DMS 273 (cell line): ENCODE data around the gene IZUMO1.
"Not testable (repeated sequence)": the region's sequence is repeated elsewhere in the genome, so short reads cannot be mapped to it uniquely, and the experiment has no call there.

ENCODE experiments used
- DNase-seq: peaks from one replicate; lab custom pipeline; 2025; ENCODE audit not compliant: unreplicated experiment; lab: John Stamatoyannopoulos, UW

IZUMO1 gene

GRCh38 chr19:48746738-48747575, at the start of gene IZUMO1:
TSS of gene IZUMO1 (minus strand) at chr19:48746909. CDS start at chr19:48745859, 1,050 bp downstream.
- DNase-seq = peak; percentile 35

- no peak for DNase-seq
These were observed 49.0 kb upstream of the IZUMO1 start for GRCh38 chr19:48795685-48796070.

- peak; percentile 97 for DNase-seq
These were observed 48.5 kb upstream of the IZUMO1 start for GRCh38 chr19:48795055-48795684.

GRCh38 chr19:48794291-48794690, 47.6 kb upstream of the IZUMO1 start:
- DNase-seq = no peak

- no peak for DNase-seq
These were observed 46.6 kb upstream of the IZUMO1 start for GRCh38 chr19:48793271-48793670.

GRCh38 chr19:48787331-48787730, 40.6 kb upstream of the IZUMO1 start:
- not testable (repeated sequence) for DNase-seq

- DNase-seq = not testable (repeated sequence)
These were observed 39.7 kb upstream of the IZUMO1 start for GRCh38 chr19:48786422-48786821.

GRCh38 chr19:48784527-48784926, 37.8 kb upstream of the IZUMO1 start:
- no peak for DNase-seq

GRCh38 chr19:48780631-48781391, 34.1 kb upstream of the IZUMO1 start:
- DNase-seq = no peak

GRCh38 chr19:48779636-48780035, 32.9 kb upstream of the IZUMO1 start:
- no peak for DNase-seq

GRCh38 chr19:48777720-48778119, 31.0 kb upstream of the IZUMO1 start:
- no peak for DNase-seq

GRCh38 chr19:48777139-48777538, 30.4 kb upstream of the IZUMO1 start:
- no peak for DNase-seq

GRCh38 chr19:48772503-48772953, 25.8 kb upstream of the IZUMO1 start:
- DNase-seq = no peak

GRCh38 chr19:48770734-48771472, 24.2 kb upstream of the IZUMO1 start:
- DNase-seq = no peak

- DNase-seq = no peak
These were observed 23.6 kb upstream of the IZUMO1 start for GRCh38 chr19:48770266-48770665.

GRCh38 chr19:48768994-48769713, 22.4 kb upstream of the IZUMO1 start:
- DNase-seq = no peak

- not testable (repeated sequence) for DNase-seq
These were observed 21.6 kb upstream of the IZUMO1 start for GRCh38 chr19:48768171-48768753.

- DNase-seq = not testable (repeated sequence)
These were observed 19.1 kb upstream of the IZUMO1 start for GRCh38 chr19:48765816-48766215.

- DNase-seq = no peak
These were observed 13.9 kb upstream of the IZUMO1 start for GRCh38 chr19:48760504-48761205.
